Lung (tissue), 12 donors: ENCODE data around the gene SCGB1D1. TPM values are rescaled to one million over a fixed set of nuclear protein-coding genes. Genes with fewer than 3 reads are reported as not detected.

Source experiments
- ATAC-seq: fragments of 200-7000 bp; cut with Tn5 transposase; one replicate; pipeline ENCODE4 v1.9.1; 2020; ENCODE audit warnings: moderate number of reproducible peaks; ENCODE audit not compliant: insufficient read depth, low FRiP score
- DNase-seq, 3 donors: peaks; one replicate each; pipeline ENCODE4 v3.0.0-alpha.2; 2013 to 2017
- H3K27ac ChIP-seq, 2 donors: one replicate each; pipeline ENCODE4 v1.5.1; 2013; ENCODE audit warnings: mild to moderate bottlenecking in 2 of 2, moderate library complexity in 2 of 2, control low read depth in 1 of 2, inconsistent platforms in 1 of 2, low read depth in 1 of 2, low read length in 1 of 2
- H3K27me3 ChIP-seq, 3 donors: one replicate each; pipeline ENCODE4 v1.5.1; 2013; ENCODE audit warnings: low read length in 2 of 3; ENCODE audit not compliant: control insufficient read depth in 3 of 3, insufficient read depth in 3 of 3
- H3K36me3 ChIP-seq, 4 donors: one replicate each; pipeline ENCODE4 v1.5.1; 2013; ENCODE audit warnings: low read length in 4 of 4, mild to moderate bottlenecking in 1 of 4, moderate library complexity in 1 of 4; ENCODE audit not compliant: control insufficient read depth in 4 of 4, insufficient read depth in 4 of 4
- H3K4me1 ChIP-seq, 5 donors: one replicate each; pipeline ENCODE4 v1.5.1; 2013; ENCODE audit warnings: low read length in 5 of 5, mild to moderate bottlenecking in 2 of 5, moderate library complexity in 1 of 5; ENCODE audit not compliant: control insufficient read depth in 5 of 5, insufficient read depth in 5 of 5
- H3K4me3 ChIP-seq: one replicate; pipeline ENCODE4 v1.5.1; 2013; ENCODE audit warnings: mild to moderate bottlenecking, control low read depth, moderate library complexity
- H3K9ac ChIP-seq, 2 donors: one replicate each; pipeline ENCODE4 v1.5.1; 2013; ENCODE audit warnings: low read length in 2 of 2, control low read depth in 1 of 2; ENCODE audit not compliant: insufficient read depth in 1 of 2
- H3K9me3 ChIP-seq, 4 donors: one replicate each; pipeline ENCODE4 v1.5.1; 2013; ENCODE audit warnings: low read length in 3 of 4, mild to moderate bottlenecking in 1 of 4, moderate library complexity in 1 of 4; ENCODE audit not compliant: control insufficient read depth in 4 of 4, insufficient read depth in 3 of 4
- CTCF ChIP-seq: IDR thresholded peaks from 2 replicates; pipeline ENCODE4 v1.5.1; 2012; ENCODE audit warnings: mild to moderate bottlenecking; ENCODE audit errors: control extremely low read depth, extremely low read depth
- WGBS, 2 donors: extraction: QIAGEN DNeasy Blood & Tissue Kit; methylation state at CpG; one replicate each; pipeline ENCODE4 v1.1.7; 2013; 5-methylcytosine and 5-hydroxymethylcytosine counted together
- polyA plus RNA-seq, 2 donors: library from polyadenylated mRNA; stranded (reverse); fragments of 200-250 nt; gene quantifications; one replicate each; pipeline ENCODE4 v1.2.1, GENCODE V29; 2013
- total RNA-seq, 2 donors: library from RNA; depleted of rRNA in 1 of 2; stranded (reverse); fragments of >200 nt in 1 of 2; gene quantifications; one replicate each; pipeline ENCODE4 v1.2.1, GENCODE V29; 2014 to 2021
- donor health status: control.
- donor health status: control.
- donor health status: Bipolar disorder and iron deficiency.
- donor health status: healthy.
- donor health status: DM: yes; HTN: yes; CAD: no.

SCGB1D1 gene
- total and polyA plus RNA-seq, 4 donors = not detected

- H3K36me3 ChIP-seq = no peaks in the 10 kb centered on the region
- ATAC-seq = no peak
- no peak overlapping the region for H3K4me3 ChIP-seq
- H3K27me3 ChIP-seq = peaks cover 0 to 19% (median 4%) of the 10 kb centered on the region in 3 donors
- no peak for DNase-seq
- no peak overlapping the region for H3K27ac ChIP-seq
- peaks cover 0 to 5% (median 0%) of the 10 kb centered on the region in 4 donors for H3K9me3 ChIP-seq
- no peaks in the 10 kb centered on the region for H3K4me1 ChIP-seq
- no peak for TF ChIP-seq CTCF
- H3K9ac ChIP-seq = no peak overlapping the region
These were observed 43.7 kb downstream of the SCGB1D1 start for GRCh38 chr11:62233730-62234129.

GRCh38 chr11:62236187-62236586, 46.2 kb downstream of the SCGB1D1 start:
- Histone ChIP-seq H3K4me1 (no peaks in the 10 kb centered on the region), H3K9me3 (peaks cover 0 to 5% (median 0%) of the 10 kb centered on the region in 4 donors), H3K36me3 (no peaks in the 10 kb centered on the region), H3K27ac (no peak overlapping the region), H3K4me3 (no peak overlapping the region), H3K9ac (no peak overlapping the region), H3K27me3 (peaks cover 0 to 24% (median 4%) of the 10 kb centered on the region in 3 donors)
- ATAC-seq = no peak
- TF ChIP-seq CTCF = no peak
- DNase-seq = no peak
- 75 to 83% methylated on average over 2 of the region's 2 CpGs for WGBS, 2 donors

DNA sequence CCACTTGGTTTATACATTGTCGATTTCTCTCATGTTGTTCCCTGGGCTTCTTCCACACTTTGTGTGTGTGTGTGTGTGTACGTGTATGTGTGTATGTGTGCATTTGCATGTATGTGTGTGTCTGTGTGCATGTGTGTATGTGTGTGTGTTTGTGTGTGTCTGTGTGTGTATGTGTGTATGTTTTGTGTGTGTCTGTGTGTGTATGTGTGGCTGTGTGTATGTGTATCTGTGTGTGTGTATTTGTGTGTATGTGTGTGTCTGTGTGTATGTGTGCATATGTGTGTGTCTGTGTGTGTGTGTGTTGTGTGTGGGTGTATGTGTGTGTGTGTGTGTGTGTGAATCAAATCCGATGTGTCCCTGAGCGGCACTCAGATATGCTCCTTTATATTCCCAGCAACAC, 47.5 kb downstream of the SCGB1D1 start:
- H3K4me3 ChIP-seq = no peak overlapping the region
- ATAC-seq (no peak), DNase-seq (no peak)
- H3K36me3 ChIP-seq = no peaks in the 10 kb centered on the region
- H3K4me1 ChIP-seq = no peaks in the 10 kb centered on the region
- H3K9ac ChIP-seq = no peak overlapping the region
- peak overlapping the region in 1 of 2 donors; percentile 40 for H3K27ac ChIP-seq
- WGBS, 2 donors = 69 to 71% methylated on average over 4 of the region's 4 CpGs
- peaks cover 0 to 22% (median 4%) of the 10 kb centered on the region in 3 donors for H3K27me3 ChIP-seq
- peaks cover 0 to 5% (median 0%) of the 10 kb centered on the region in 4 donors for H3K9me3 ChIP-seq
- TF ChIP-seq CTCF = no peak

DNA sequence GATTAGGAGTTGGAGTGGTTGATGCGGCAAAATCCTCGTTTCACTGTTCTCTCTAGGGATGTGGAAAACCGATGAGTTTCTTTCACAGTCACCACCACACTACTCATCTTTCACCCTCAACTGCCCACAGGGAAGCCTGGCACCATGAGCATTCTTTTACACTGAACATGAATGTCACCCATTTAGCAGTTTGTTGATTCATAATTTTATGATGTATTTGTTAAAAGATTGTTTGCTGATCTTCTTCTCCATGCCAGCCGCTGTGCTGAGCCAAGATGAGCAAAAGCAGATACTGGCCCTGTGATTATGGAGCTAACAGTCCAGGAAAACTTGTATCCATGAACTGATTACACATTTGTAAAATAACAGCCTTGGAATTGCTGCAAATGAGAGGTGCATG, 48.1 kb downstream of the SCGB1D1 start:
- no peak for ATAC-seq
- Histone ChIP-seq H3K27ac (no peak overlapping the region), H3K4me3 (no peak overlapping the region), H3K9ac (no peak overlapping the region), H3K27me3 (peaks cover 0 to 18% (median 1%) of the 10 kb centered on the region in 3 donors), H3K9me3 (peaks cover 0 to 5% (median 0%) of the 10 kb centered on the region in 4 donors), H3K36me3 (no peaks in the 10 kb centered on the region), H3K4me1 (no peaks in the 10 kb centered on the region)
- no peak for TF ChIP-seq CTCF
- DNase-seq = no peak
- WGBS, 2 donors = 86 to 92% methylated on average over 4 of the region's 4 CpGs
